ENCODE results near the gene EIF2S3.
"Not testable (repeated sequence)": the region's sequence is repeated elsewhere in the genome, so short reads cannot be mapped to it uniquely, and the experiment has no call there.

Gene EIF2S3

DNA sequence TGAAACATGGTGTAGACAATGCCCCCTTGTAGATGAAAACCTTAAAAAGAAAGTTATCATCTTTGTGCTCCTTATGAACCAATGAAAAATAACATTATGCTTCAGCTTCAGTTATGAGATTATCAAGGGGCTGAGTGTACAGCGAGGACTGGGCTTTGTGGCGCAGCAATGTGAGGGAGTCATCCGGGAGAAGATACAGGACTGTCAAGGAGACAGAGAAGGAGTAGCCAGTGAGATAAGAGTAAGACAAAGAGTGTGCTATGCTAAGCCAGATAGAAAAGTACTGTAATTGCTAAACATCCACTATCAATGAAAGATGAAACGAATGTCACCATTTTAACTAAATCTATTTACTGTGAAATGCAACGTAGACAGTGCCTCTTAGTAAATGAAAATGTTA lies 24.2 kb upstream of the EIF2S3 start:
- no peak overlapping the region for H3K14ac ChIP-seq (ENCODE audit: low read length in 2 of 2)
- H4K91ac ChIP-seq (ENCODE audit: low read length) = no peak overlapping the region
- H3K27ac ChIP-seq (ENCODE audit: low read length, poor library complexity, severe bottlenecking) = no peak overlapping the region
- no peak overlapping the region for H2BK12ac ChIP-seq (ENCODE audit: low read length in 2 of 2)
- H2BK120ac ChIP-seq (ENCODE audit: low read depth, low read length) = no peak overlapping the region
- no peaks in the 10 kb centered on the region for H3K79me1 ChIP-seq (replicated peaks; ENCODE audit: low read length, poor library complexity, severe bottlenecking)
- H2BK5ac ChIP-seq (ENCODE audit: low read depth, low read length, poor library complexity, severe bottlenecking) = no peak overlapping the region
- no peak overlapping the region for H3K4ac ChIP-seq (ENCODE audit: low read depth in 1 of 2, low read length in 2 of 2)
- no peaks in the 10 kb centered on the region for H3K9me3 ChIP-seq (ENCODE audit: control insufficient read depth, low read length)
- H2BK15ac ChIP-seq (ENCODE audit: low read depth, poor library complexity, severe bottlenecking) = no peak overlapping the region
- no peaks in the 10 kb centered on the region for H3K36me3 ChIP-seq (ENCODE audit: control insufficient read depth in 1 of 2, insufficient read depth in 2 of 2, low read depth in 1 of 2, low read length in 2 of 2)
- H3K9ac ChIP-seq (ENCODE audit: low read length) = no peak overlapping the region
- no peak overlapping the region for H4K8ac ChIP-seq (ENCODE audit: low read length)
- H3K4me1 ChIP-seq (ENCODE audit: control insufficient read depth, insufficient read depth, low read depth, low read length) = no peaks in the 10 kb centered on the region
- no peak overlapping the region for H3K23ac ChIP-seq (ENCODE audit: low read length in 2 of 2)
- no CpG with 5 or more reads among the region's 5 CpGs for WGBS
- no peak overlapping the region for H3K4me3 ChIP-seq (ENCODE audit: insufficient read depth in 1 of 2, low read depth in 1 of 2, low read length in 2 of 2)
- H2AK5ac ChIP-seq (ENCODE audit: low read length, severe bottlenecking) = no peak overlapping the region
- no peak overlapping the region for H2AFZ ChIP-seq (ENCODE audit: low read depth, low read length)
- H3K27me3 ChIP-seq (ENCODE audit: control insufficient read depth in 1 of 2, insufficient read depth in 1 of 2, low read length in 2 of 2) = peaks cover 0 to 13% of the 10 kb centered on the region in 2 experiments
- DNase-seq = no peak
- H3K4me2 ChIP-seq (ENCODE audit: low read length, poor library complexity, severe bottlenecking) = no peak overlapping the region
- no peak overlapping the region for H3K18ac ChIP-seq (ENCODE audit: low read depth in 1 of 2, low read length in 2 of 2)

- Histone ChIP-seq H2BK15ac (ENCODE audit: low read depth, poor library complexity, severe bottlenecking) (no peak overlapping the region), H3K4me2 (ENCODE audit: low read length, poor library complexity, severe bottlenecking) (no peak overlapping the region), H3K18ac (ENCODE audit: low read depth in 1 of 2, low read length in 2 of 2) (no peak overlapping the region), H2AK5ac (ENCODE audit: low read length, severe bottlenecking) (no peak overlapping the region), H2AFZ (ENCODE audit: low read depth, low read length) (no peak overlapping the region), H3K27me3 (ENCODE audit: control insufficient read depth in 1 of 2, insufficient read depth in 1 of 2, low read length in 2 of 2) (peaks cover 0 to 7% of the 10 kb centered on the region in 2 experiments), H3K23ac (ENCODE audit: low read length in 2 of 2) (no peak overlapping the region), H2BK5ac (ENCODE audit: low read depth, low read length, poor library complexity, severe bottlenecking) (no peak overlapping the region), H3K4me3 (ENCODE audit: insufficient read depth in 1 of 2, low read depth in 1 of 2, low read length in 2 of 2) (no peak overlapping the region), H3K9me3 (ENCODE audit: control insufficient read depth, low read length) (no peaks in the 10 kb centered on the region), H3K36me3 (ENCODE audit: control insufficient read depth in 1 of 2, insufficient read depth in 2 of 2, low read depth in 1 of 2, low read length in 2 of 2) (no peaks in the 10 kb centered on the region), H2BK120ac (ENCODE audit: low read depth, low read length) (no peak overlapping the region), H3K4me1 (ENCODE audit: control insufficient read depth, insufficient read depth, low read depth, low read length) (no peaks in the 10 kb centered on the region), H3K27ac (ENCODE audit: low read length, poor library complexity, severe bottlenecking) (no peak overlapping the region), H3K9ac (ENCODE audit: low read length) (no peak overlapping the region), H3K79me1 (replicated peaks; ENCODE audit: low read length, poor library complexity, severe bottlenecking) (no peaks in the 10 kb centered on the region), H4K8ac (ENCODE audit: low read length) (no peak overlapping the region), H3K4ac (ENCODE audit: low read depth in 1 of 2, low read length in 2 of 2) (no peak overlapping the region), H2BK12ac (ENCODE audit: low read length in 2 of 2) (no peak overlapping the region), H3K14ac (ENCODE audit: low read length in 2 of 2) (no peak overlapping the region), H4K91ac (ENCODE audit: low read length) (no peak overlapping the region)
- 97% methylated on average over 3 of the region's 5 CpGs for WGBS
- DNase-seq = no peak
Measured at GRCh38 chrX:24034485-24034884, 20.3 kb upstream of the EIF2S3 start.

GRCh38 chrX:24037729-24038128 lies 17.0 kb upstream of the EIF2S3 start:
- Histone ChIP-seq H3K79me1 (replicated peaks; ENCODE audit: low read length, poor library complexity, severe bottlenecking) (no peaks in the 10 kb centered on the region), H2BK5ac (ENCODE audit: low read depth, low read length, poor library complexity, severe bottlenecking) (no peak overlapping the region), H2AFZ (ENCODE audit: low read depth, low read length) (no peak overlapping the region), H3K9ac (ENCODE audit: low read length) (no peak overlapping the region), H4K91ac (ENCODE audit: low read length) (no peak overlapping the region), H3K4ac (ENCODE audit: low read depth in 1 of 2, low read length in 2 of 2) (no peak overlapping the region), H3K36me3 (ENCODE audit: control insufficient read depth in 1 of 2, insufficient read depth in 2 of 2, low read depth in 1 of 2, low read length in 2 of 2) (no peaks in the 10 kb centered on the region), H3K18ac (ENCODE audit: low read depth in 1 of 2, low read length in 2 of 2) (no peak overlapping the region), H2AK5ac (ENCODE audit: low read length, severe bottlenecking) (no peak overlapping the region), H2BK12ac (ENCODE audit: low read length in 2 of 2) (no peak overlapping the region), H3K4me1 (ENCODE audit: control insufficient read depth, insufficient read depth, low read depth, low read length) (no peaks in the 10 kb centered on the region), H3K27ac (ENCODE audit: low read length, poor library complexity, severe bottlenecking) (no peak overlapping the region), H4K8ac (ENCODE audit: low read length) (no peak overlapping the region), H2BK120ac (ENCODE audit: low read depth, low read length) (no peak overlapping the region), H3K4me2 (ENCODE audit: low read length, poor library complexity, severe bottlenecking) (no peak overlapping the region), H3K4me3 (ENCODE audit: insufficient read depth in 1 of 2, low read depth in 1 of 2, low read length in 2 of 2) (no peak overlapping the region), H2BK15ac (ENCODE audit: low read depth, poor library complexity, severe bottlenecking) (no peak overlapping the region), H3K27me3 (ENCODE audit: control insufficient read depth in 1 of 2, insufficient read depth in 1 of 2, low read length in 2 of 2) (no peaks in the 10 kb centered on the region), H3K23ac (ENCODE audit: low read length in 2 of 2) (no peak overlapping the region), H3K14ac (ENCODE audit: low read length in 2 of 2) (no peak overlapping the region), H3K9me3 (ENCODE audit: control insufficient read depth, low read length) (no peaks in the 10 kb centered on the region)
- no peak for DNase-seq
- 100% methylated on average over 2 of the region's 4 CpGs for whole genome bisulfite sequencing

- H2BK15ac ChIP-seq (ENCODE audit: low read depth, poor library complexity, severe bottlenecking); H3K4me3 ChIP-seq (ENCODE audit: insufficient read depth in 1 of 2, low read depth in 1 of 2, low read length in 2 of 2); H3K23ac ChIP-seq (ENCODE audit: low read length in 2 of 2); H3K4me2 ChIP-seq (ENCODE audit: low read length, poor library complexity, severe bottlenecking); H3K18ac ChIP-seq (ENCODE audit: low read depth in 1 of 2, low read length in 2 of 2); H3K79me1 ChIP-seq (replicated peaks; ENCODE audit: low read length, poor library complexity, severe bottlenecking); H3K9ac ChIP-seq (ENCODE audit: low read length); H4K8ac ChIP-seq (ENCODE audit: low read length); H2BK5ac ChIP-seq (ENCODE audit: low read depth, low read length, poor library complexity, severe bottlenecking); H3K27ac ChIP-seq (ENCODE audit: low read length, poor library complexity, severe bottlenecking); H3K14ac ChIP-seq (ENCODE audit: low read length in 2 of 2); DNase-seq; H2AFZ ChIP-seq (ENCODE audit: low read depth, low read length); H3K4ac ChIP-seq (ENCODE audit: low read depth in 1 of 2, low read length in 2 of 2); H3K9me3 ChIP-seq (ENCODE audit: control insufficient read depth, low read length); H2BK12ac ChIP-seq (ENCODE audit: low read length in 2 of 2); H2AK5ac ChIP-seq (ENCODE audit: low read length, severe bottlenecking); H3K27me3 ChIP-seq (ENCODE audit: control insufficient read depth in 1 of 2, insufficient read depth in 1 of 2, low read length in 2 of 2); H3K36me3 ChIP-seq (ENCODE audit: control insufficient read depth in 1 of 2, insufficient read depth in 2 of 2, low read depth in 1 of 2, low read length in 2 of 2); H3K4me1 ChIP-seq (ENCODE audit: control insufficient read depth, insufficient read depth, low read depth, low read length); H4K91ac ChIP-seq (ENCODE audit: low read length); H2BK120ac ChIP-seq (ENCODE audit: low read depth, low read length): not testable (repeated sequence)
Measured at GRCh38 chrX:24046060-24046459, 8.7 kb upstream of the EIF2S3 start.

Measured in mesenchymal stem cell (in vitro differentiated cells and primary cell).